K562 (cell line): ENCODE measurements around the gene RHOB. TPM values are rescaled to one million over a fixed set of nuclear protein-coding genes. Genes with fewer than 3 reads are reported as not detected.
"Not testable (repeated sequence)": the region's sequence is repeated elsewhere in the genome, so short reads cannot be mapped to it uniquely, and the experiment has no call there.

Experiments
- ATAC-seq: fragments of 200-7000 bp; cut with Tn5 transposase; 3 replicates; pipeline ENCODE4 v1.9.1; 2020; ENCODE audit warnings: moderate library complexity
- BruUV-seq: library from RNA; stranded (reverse); fragments of 400-500 nt; replicated peaks from 2 replicates; lab custom pipeline; 2021; lab: Mats Ljungman, UMichigan
- CTCF ChIA-PET: fragments of 300-600 bp; formaldehyde crosslinking; extraction: SDS; loops from one replicate; lab custom pipeline; 2021; ENCODE audit warnings: low intra/inter-chr PET ratio; lab: Yijun Ruan, JAX
- POLR2A ChIA-PET: fragments of 300-600, 350-650 bp; sonication (Branson Sonifier 250); formaldehyde crosslinking; extraction: SDS; loops from one replicate; lab custom pipeline; 2021; ENCODE audit warnings: antibody characterized with exemption, inconsistent platforms; lab: Yijun Ruan, JAX
- DNase-seq, 4 experiments: peaks; one replicate each; pipeline versions ENCODE4 v3.0.0 to v3.0.0-alpha.2; 2011 to 2018; ENCODE audit warnings: low spot score in 3 of 4, mixed read lengths in 3 of 4; ENCODE audit errors: extremely low read depth in 1 of 4
- FAIRE-seq: peaks from 2 replicates; lab custom pipeline; 2011; peaks lifted over from hg19 to GRCh38; lab: Jason Lieb, UNC
- H2AFZ ChIP-seq: 2 replicates; pipeline ENCODE4 v1.6.0; 2011; ENCODE audit warnings: low read depth, low read length, control low read depth, inconsistent platforms
- H3K27ac ChIP-seq: fragments of 200-600 bp; 3 replicates; pipeline ENCODE4 v1.8.0; 2011; ENCODE audit warnings: low read depth, mild to moderate bottlenecking, control low read depth, inconsistent platforms, low read length, moderate library complexity, mixed read lengths; ENCODE audit errors: extremely low read depth
- H3K27me3 ChIP-seq, 2 experiments: fragments of 300-600 bp in 1 of 2; 2 replicates in 1 of 2; 3 replicates in 1 of 2; pipeline versions ENCODE4 v1.6.0 to v1.8.0; 2011; ENCODE audit warnings: inconsistent platforms in 2 of 2, low read length in 2 of 2, mild to moderate bottlenecking in 1 of 2, mixed read lengths in 1 of 2, moderate library complexity in 1 of 2; ENCODE audit not compliant: control insufficient read depth in 2 of 2, insufficient read depth in 2 of 2
- H3K36me3 ChIP-seq: fragments of 300-600 bp; 3 replicates; pipeline ENCODE4 v1.8.0; 2011; ENCODE audit warnings: mild to moderate bottlenecking, low read length, inconsistent platforms; ENCODE audit not compliant: control insufficient read depth, insufficient read depth
- H3K4me1 ChIP-seq, 2 experiments: fragments of 200-600 bp in 1 of 2; replicated peaks in 1 of 2; 2 replicates in 1 of 2; 3 replicates in 1 of 2; pipeline versions ENCODE4 v1.5.1 to v1.8.0; 2011; ENCODE audit warnings: inconsistent platforms in 2 of 2, low read length in 2 of 2, mild to moderate bottlenecking in 1 of 2, mixed read lengths in 1 of 2, moderate library complexity in 1 of 2; ENCODE audit not compliant: control insufficient read depth in 2 of 2, insufficient read depth in 2 of 2
- H3K4me2 ChIP-seq: 2 replicates; pipeline ENCODE4 v1.6.1; 2011; ENCODE audit warnings: low read length, control low read depth, inconsistent platforms, mixed read lengths; ENCODE audit not compliant: insufficient read depth
- H3K4me3 ChIP-seq: fragments of 200-600 bp; sonication (generic), shearing (Covaris generic); 2 replicates; pipeline ENCODE4 v1.5.1; 2016; ENCODE audit warnings: control low read depth, inconsistent platforms
- H3K79me2 ChIP-seq: fragments of 200-600 bp; 3 replicates; pipeline ENCODE4 v1.8.0; 2011; ENCODE audit warnings: low read length, inconsistent platforms; ENCODE audit not compliant: control insufficient read depth, insufficient read depth
- H3K9ac ChIP-seq, 2 experiments: 2 replicates each; pipeline versions ENCODE4 v1.6.0 to v1.6.1; 2011; ENCODE audit warnings: low read depth in 2 of 2, low read length in 2 of 2, control low read depth in 1 of 2, inconsistent platforms in 1 of 2, mild to moderate bottlenecking in 1 of 2, mixed read lengths in 1 of 2; ENCODE audit not compliant: insufficient read depth in 1 of 2
- H3K9me1 ChIP-seq: one replicate; pipeline ENCODE4 v1.6.0; 2011; ENCODE audit warnings: inconsistent platforms, mild to moderate bottlenecking, low read length, moderate library complexity; ENCODE audit not compliant: control insufficient read depth, insufficient read depth
- H3K9me3 ChIP-seq: replicated peaks from 2 replicates; pipeline ENCODE4 v1.5.1; 2011; ENCODE audit warnings: low read depth, low read length, inconsistent platforms; ENCODE audit not compliant: control insufficient read depth, insufficient read depth
- H4K20me1 ChIP-seq: replicated peaks from 2 replicates; pipeline ENCODE4 v1.6.1; 2011; ENCODE audit warnings: low read length, inconsistent platforms, mixed read lengths; ENCODE audit not compliant: control insufficient read depth, insufficient read depth
- CCAR2 ChIP-seq: fragments of 200-400 bp; formaldehyde crosslinking; IDR thresholded peaks from 2 replicates; pipeline ENCODE4 v1.6.1; 2017; ENCODE audit warnings: mild to moderate bottlenecking, low read depth, low read length
- CHD4 ChIP-seq: fragments of 200-600 bp; sonication (generic); IDR thresholded peaks from 3 replicates; pipeline ENCODE4 v1.6.1; 2012; ENCODE audit warnings: low read depth, mild to moderate bottlenecking, mixed read lengths, low read length, inconsistent platforms; ENCODE audit not compliant: insufficient read depth, insufficient replicate concordance, poor library complexity, severe bottlenecking
- HINFP ChIP-seq: fragments of 450-650 bp; conservative IDR thresholded peaks from 2 replicates; pipeline ENCODE4 v1.6.1; 2016; ENCODE audit warnings: missing genetic modification characterization, low read depth, mild to moderate bottlenecking, control low read depth, missing compliant biosample characterization
- HNRNPLL ChIP-seq: fragments of 200-400 bp; formaldehyde crosslinking; IDR thresholded peaks from 2 replicates; pipeline ENCODE4 v1.6.1; 2017; ENCODE audit warnings: low read length, low read depth, mild to moderate bottlenecking; ENCODE audit not compliant: poor library complexity, severe bottlenecking
- POLR2AphosphoS2 ChIP-seq: IDR thresholded peaks from 2 replicates; pipeline ENCODE4 v1.6.1; 2012; ENCODE audit warnings: low read length, improper control_type of control experiment
- POLR2B ChIP-seq: fragments of 450-650 bp; IDR thresholded peaks from 2 replicates; pipeline ENCODE4 v1.6.1; 2018; ENCODE audit warnings: low read depth; ENCODE audit not compliant: partially characterized antibody
- TRIM25 ChIP-seq: fragments of 450-650 bp; IDR thresholded peaks from 2 replicates; pipeline ENCODE4 v1.7.0; 2016; ENCODE audit warnings: borderline replicate concordance
- WGBS: fragments of 100-300 bp; shearing (Covaris generic); methylation state at CpG from one replicate; pipeline ENCODE4 v1.1.6; 2016; ENCODE audit warnings: low coverage, mixed read lengths; ENCODE audit not compliant: insufficient coverage; ENCODE audit errors: missing lambda C conversion rate; 5-methylcytosine and 5-hydroxymethylcytosine counted together
- in situ Hi-C: fragments of 300-500 bp; cut with MboI; formaldehyde crosslinking; loops from 4 replicates; pipeline ENCODE4 v1.15.0; 2018; ENCODE audit warnings: inconsistent platforms, mixed read lengths
- intact Hi-C: fragments of 100-400 bp; cut with micrococcal nuclease; formaldehyde crosslinking; loops from 2 replicates; pipeline ENCODE4 v1.14.2; 2022
- polyA plus RNA-seq, 8 experiments: library from polyadenylated mRNA; depleted of rRNA in 4 of 8; stranded (reverse) in 5 of 8; unstranded in 3 of 8; fragments of >200 nt; fragmentation: Nextera tagmentation in 2 of 8; fragmentation: Illumina TruSeq in 1 of 8; extraction: Ambion mirVana in 2 of 8; extraction: Trizol in 1 of 8; gene quantifications; 2 replicates each; pipeline versions ENCODE4 v1.2.1 to v1.2.3, GENCODE V29; 2011 to 2014; ENCODE audit warnings: inconsistent platforms in 1 of 8, missing spikeins in 1 of 8
- total RNA-seq, 7 experiments: library from RNA; depleted of rRNA in 6 of 7; stranded (reverse); fragments of >200 nt in 6 of 7; fragmentation: Illumina TruSeq in 2 of 7; extraction: Trizol in 2 of 7; gene quantifications; 2 replicates each; pipeline versions ENCODE4 v1.2.1 to v1.2.3, GENCODE V29; 2011 to 2021; ENCODE audit warnings: low replicate concordance in 1 of 7

The RHOB gene
- total and polyA plus RNA-seq, 9 of the 15 experiments (the other 6 are each of a cell fraction or from before 2014, with no cell fraction given): 0.07 to 4.8 (median 1.1) TPM

DNA sequence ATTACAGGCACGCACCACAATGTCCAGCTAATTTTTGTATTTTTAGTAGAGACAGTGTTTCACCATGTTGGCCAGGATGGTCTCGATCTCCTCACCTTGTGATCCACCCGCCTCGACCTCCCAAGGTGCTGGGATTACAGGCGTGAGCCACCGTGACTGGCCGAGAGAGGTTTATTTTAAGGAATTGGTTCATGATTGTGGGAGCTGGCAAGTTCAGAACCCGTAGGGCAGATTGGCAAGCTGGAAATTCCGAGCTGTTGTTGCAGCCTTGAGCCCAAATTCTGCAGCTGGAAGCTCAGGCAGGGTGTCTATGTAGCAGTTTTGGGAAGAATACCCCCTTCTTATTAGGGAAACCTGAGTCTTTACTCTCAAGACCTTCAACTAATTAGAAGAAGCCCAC is 11.4 kb upstream of the RHOB start:
- POLR2A ChIA-PET: interaction anchor here (0.8 kb wide), 1 partner anchor 12 kb away, joined by 5 read pairs; the partner anchor contains the start of gene RHOB
- BruUV-seq, H3K9me3 ChIP-seq, FAIRE-seq, H3K27ac ChIP-seq, H3K9me1 ChIP-seq, H3K4me2 ChIP-seq, H3K9ac ChIP-seq, DNase-seq, H2AFZ ChIP-seq, ATAC-seq, CTCF ChIA-PET, H3K79me2 ChIP-seq, H3K36me3 ChIP-seq, H3K4me3 ChIP-seq, H4K20me1 ChIP-seq: not testable (repeated sequence)
- Histone ChIP-seq H3K4me1 (peaks cover 3 to 16% of the 10 kb centered on the region in 2 experiments; a peak in 4 of 5 replicates), H3K27me3 (peaks cover 4 to 11% of the 10 kb centered on the region in 2 experiments; a peak in 2 of 5 replicates)
- in situ Hi-C loops: loop anchor here (25.0 kb wide), 1 partner anchor 502 kb away; no protein-coding TSS in a partner anchor
- 32% methylated on average over 9 of the region's 9 CpGs for WGBS
- intact Hi-C loops: loop anchor here (5.0 kb wide), 1 partner anchor 38 kb away; no protein-coding TSS in a partner anchor

GRCh38 chr2:20436716-20437470 is 10.0 kb upstream of the RHOB start:
- Histone ChIP-seq H4K20me1 (no peaks in the 10 kb centered on the region), H3K79me2 (no peaks in the 10 kb centered on the region), H3K36me3 (no peaks in the 10 kb centered on the region), H3K9me3 (no peaks in the 10 kb centered on the region), H3K9ac (no peak overlapping the region; a peak in 1 of 4 replicates), H3K4me3 (no peak overlapping the region), H3K4me2 (no peak overlapping the region), H3K27ac (no peak overlapping the region), H3K4me1 (peaks cover 0 to 3% of the 10 kb centered on the region in 2 experiments; a peak in 2 of 5 replicates), H2AFZ (peak overlapping the region; percentile 14; the same call in 1 of the 2 replicates), H3K9me1 (no peaks in the 10 kb centered on the region), H3K27me3 (peaks cover 4 to 11% of the 10 kb centered on the region in 2 experiments; a peak in 2 of 5 replicates)
- peak; percentile 66 for ATAC-seq
- BruUV-seq: no TSS peak
- ChIA-PET POLR2A (interaction anchor here (1.4 kb wide), 1 partner anchor 10 kb away, joined by 5 read pairs; the partner anchor contains the start of gene RHOB), CTCF (no interaction called here)
- FAIRE-seq: peak; percentile 44
- DNase-seq: no peak
- intact Hi-C loops: loop anchor here (5.0 kb wide), 1 partner anchor 40 kb away; no protein-coding TSS in a partner anchor
- WGBS: 20% methylated on average over 7 of the region's 7 CpGs
- in situ Hi-C loops: loop anchor here (25.0 kb wide), 1 partner anchor 500 kb away; no protein-coding TSS in a partner anchor
- TF ChIP-seq TRIM25 (no peak), CCAR2 (no peak), CHD4 (no peak), HINFP (no peak), HNRNPLL (no peak), POLR2B (no peak), POLR2AphosphoS2 (no peak)
